Measurements from ENCODE around the gene RALGAPA2. TPM values are rescaled to one million over a fixed set of nuclear protein-coding genes. Genes with fewer than 3 reads are reported as not detected.

The RALGAPA2 gene
- polyA plus RNA-seq, 1 of the 3 experiments (the other 2 are of a cell fraction): 1.0 TPM

- no peaks in the 10 kb centered on the region for H4K20me1 ChIP-seq (ENCODE audit: insufficient read depth)
- no peaks in the 10 kb centered on the region for H3K79me2 ChIP-seq (ENCODE audit: insufficient read depth)
- no peaks in the 10 kb centered on the region for H3F3A ChIP-seq (replicated peaks; ENCODE audit: insufficient read depth)
- H3K9me3 ChIP-seq: no peaks in the 10 kb centered on the region
- no peak overlapping the region for H3K9ac ChIP-seq
- H3K4me3 ChIP-seq (ENCODE audit: low read depth in 2 of 2, low read length in 1 of 2): no peak overlapping the region
- ChIA-PET CTCF (interaction anchor here (3.7 kb wide), 1 partner anchor 11 kb away, joined by 30 read pairs; no protein-coding TSS in a partner anchor), POLR2A (no interaction called here)
- H2AFZ ChIP-seq (ENCODE audit: low read depth): no peak overlapping the region
- no peaks in the 10 kb centered on the region for H3K9me2 ChIP-seq
- WGBS (ENCODE audit: low lambda C conversion rate): 86% methylated on average over 4 of the region's 4 CpGs
- H3K27ac ChIP-seq (ENCODE audit: low read depth in 2 of 2, low read length in 1 of 2): no peak overlapping the region
- TF ChIP-seq EZH2phosphoT487 (IDR thresholded peaks at IDR 0.05; ENCODE audit: borderline replicate concordance, low read depth) (no peak), GATA2 (CRISPR knock-in tag; IDR thresholded peaks at IDR 0.05) (no peak), PBX3 (IDR thresholded peaks at IDR 0.05) (no peak), MXI1 (IDR thresholded peaks at IDR 0.05; ENCODE audit: low read depth, low read length) (no peak)
- H3K4me1 ChIP-seq (ENCODE audit: control insufficient read depth in 1 of 2, insufficient read depth in 2 of 2, low read depth in 1 of 2, low read length in 1 of 2): no peaks in the 10 kb centered on the region
- DNase-seq: no peak
- H3K27me3 ChIP-seq (ENCODE audit: insufficient read depth): no peaks in the 10 kb centered on the region
- peaks cover 0 to 3% of the 10 kb centered on the region in 2 experiments for H3K36me3 ChIP-seq (replicated peaks in 1 of 2; ENCODE audit: control insufficient read depth in 1 of 2, insufficient read depth in 2 of 2, low read length in 1 of 2)
- H3K4me2 ChIP-seq: no peak overlapping the region
These were observed 108.1 kb downstream of the RALGAPA2 start for GRCh38 chr20:20604357-20604756.

GRCh38 chr20:20603339-20603990 lies 109.0 kb downstream of the RALGAPA2 start:
- ChIA-PET POLR2A (no interaction called here), CTCF (interaction anchor here (0.8 to 3.7 kb wide), 2 partner anchors 10 to 234 kb away, joined by 3 to 30 read pairs; no protein-coding TSS in a partner anchor)
- WGBS (ENCODE audit: low lambda C conversion rate): 72% methylated on average over 5 of the region's 5 CpGs
- peaks cover 0 to 3% of the 10 kb centered on the region in 2 experiments for H3K36me3 ChIP-seq (replicated peaks in 1 of 2; ENCODE audit: control insufficient read depth in 1 of 2, insufficient read depth in 2 of 2, low read length in 1 of 2)
- no peak for DNase-seq
- H3K9me2 ChIP-seq: no peaks in the 10 kb centered on the region
- no peak overlapping the region for H2AFZ ChIP-seq (ENCODE audit: low read depth)
- H3K79me2 ChIP-seq (ENCODE audit: insufficient read depth): no peaks in the 10 kb centered on the region
- no peak overlapping the region for H3K27ac ChIP-seq (ENCODE audit: low read depth in 2 of 2, low read length in 1 of 2)
- H3K9me3 ChIP-seq: no peaks in the 10 kb centered on the region
- H3K4me3 ChIP-seq (ENCODE audit: low read depth in 2 of 2, low read length in 1 of 2): no peak overlapping the region
- H3K4me1 ChIP-seq (ENCODE audit: control insufficient read depth in 1 of 2, insufficient read depth in 2 of 2, low read depth in 1 of 2, low read length in 1 of 2): no peaks in the 10 kb centered on the region
- no peak overlapping the region for H3K4me2 ChIP-seq
- no peak overlapping the region for H3K9ac ChIP-seq
- TF ChIP-seq RXRA (IDR thresholded peaks at IDR 0.05; ENCODE audit: borderline replicate concordance, low read depth) (no peak), MEF2A (IDR thresholded peaks at IDR 0.05; ENCODE audit: borderline replicate concordance, low read depth) (no peak), SIN3A (IDR thresholded peaks at IDR 0.05; ENCODE audit: borderline replicate concordance, low read depth, low read length) (no peak)
- no peaks in the 10 kb centered on the region for H4K20me1 ChIP-seq (ENCODE audit: insufficient read depth)
- no peaks in the 10 kb centered on the region for H3K27me3 ChIP-seq (ENCODE audit: insufficient read depth)
- H3F3A ChIP-seq (replicated peaks; ENCODE audit: insufficient read depth): no peaks in the 10 kb centered on the region

GRCh38 chr20:20597966-20598365 lies 114.5 kb downstream of the RALGAPA2 start:
- 64% methylated on average over 2 of the region's 2 CpGs for WGBS (ENCODE audit: low lambda C conversion rate)
- ChIA-PET CTCF (interaction anchor here (1.5 kb wide), 1 partner anchor 514 kb away, joined by 3 read pairs; no protein-coding TSS in a partner anchor), POLR2A (no interaction called here)
- Histone ChIP-seq H3K27ac (ENCODE audit: low read depth in 2 of 2, low read length in 1 of 2) (no peak overlapping the region), H3K27me3 (ENCODE audit: insufficient read depth) (no peaks in the 10 kb centered on the region), H3K9me3 (no peaks in the 10 kb centered on the region), H3K4me3 (ENCODE audit: low read depth in 2 of 2, low read length in 1 of 2) (no peak overlapping the region), H3K4me2 (no peak overlapping the region), H3F3A (replicated peaks; ENCODE audit: insufficient read depth) (no peaks in the 10 kb centered on the region), H3K9me2 (no peaks in the 10 kb centered on the region), H4K20me1 (ENCODE audit: insufficient read depth) (no peaks in the 10 kb centered on the region), H3K9ac (no peak overlapping the region), H3K79me2 (ENCODE audit: insufficient read depth) (no peaks in the 10 kb centered on the region), H2AFZ (ENCODE audit: low read depth) (no peak overlapping the region), H3K4me1 (ENCODE audit: control insufficient read depth in 1 of 2, insufficient read depth in 2 of 2, low read depth in 1 of 2, low read length in 1 of 2) (no peaks in the 10 kb centered on the region; a peak in 1 of 4 replicates), H3K36me3 (replicated peaks in 1 of 2; ENCODE audit: control insufficient read depth in 1 of 2, insufficient read depth in 2 of 2, low read length in 1 of 2) (no peaks in the 10 kb centered on the region)
- TF ChIP-seq CTCF (IDR thresholded peaks at IDR 0.05) (no peak), USF2 (IDR thresholded peaks at IDR 0.05; ENCODE audit: borderline replicate concordance, low read depth, low read length) (no peak), PBX3 (IDR thresholded peaks at IDR 0.05) (no peak), YY1 (IDR thresholded peaks at IDR 0.05; ENCODE audit: low read depth) (no peak), FOXM1 (IDR thresholded peaks at IDR 0.05; ENCODE audit: low read depth) (no peak), SIN3A (IDR thresholded peaks at IDR 0.05; ENCODE audit: borderline replicate concordance, low read depth, low read length) (no peak), RCOR1 (IDR thresholded peaks at IDR 0.05; ENCODE audit: low read length) (no peak)
- no peak for DNase-seq
